Thyroid gland (tissue), 4 donors: ENCODE results near the gene RNF144A. TPM values are rescaled to one million over a fixed set of nuclear protein-coding genes. Genes with fewer than 3 reads are reported as not detected.
A peak's percentile ranks its signal among the peaks of the same experiment; 100 is the strongest.

ENCODE experiments used
- DNase-seq, 2 donors: peaks; one replicate each; pipeline ENCODE4 v3.0.0-alpha.2; 2019
- H3K27ac ChIP-seq, 3 donors: fragments of 200-600 bp; sonication (generic); 1 replicate in 2 of 3; 2 replicates in 1 of 3; pipeline ENCODE4 v1.5.1; 2016 to 2019; ENCODE audit warnings: mild to moderate bottlenecking in 1 of 3, moderate library complexity in 1 of 3
- H3K27me3 ChIP-seq: fragments of 200-600 bp; sonication (generic); one replicate; pipeline ENCODE4 v1.5.1; 2019
- H3K36me3 ChIP-seq, 2 donors: fragments of 200-600 bp; sonication (generic); one replicate each; pipeline ENCODE4 v1.5.1; 2016 to 2019
- H3K4me1 ChIP-seq, 2 donors: fragments of 200-600 bp; sonication (generic); one replicate each; pipeline ENCODE4 v1.5.1; 2017 to 2019
- H3K4me3 ChIP-seq, 3 donors: fragments of 200-600 bp; sonication (generic); replicated peaks in 1 of 3; 1 replicate in 2 of 3; 2 replicates in 1 of 3; pipeline ENCODE4 v1.5.1; 2016; ENCODE audit warnings: mild to moderate bottlenecking in 1 of 3
- H3K9me3 ChIP-seq: fragments of 200-600 bp; sonication (generic); one replicate; pipeline ENCODE4 v1.5.1; 2017
- CTCF ChIP-seq, 6 experiments: fragments of 200-600 bp in 3 of 6; fragments of 450-650 bp in 3 of 6; sonication (generic) in 3 of 6; IDR thresholded peaks; one replicate each; pipeline ENCODE4 v1.5.1; 2016 to 2019; ENCODE audit warnings: antibody characterized with exemption in 6 of 6, mild to moderate bottlenecking in 2 of 6, inconsistent platforms in 1 of 6, moderate library complexity in 1 of 6
- POLR2A ChIP-seq, 2 donors: fragments of 450-650 bp; IDR thresholded peaks; one replicate each; pipeline ENCODE4 v1.6.1; 2017; ENCODE audit warnings: antibody characterized with exemption in 2 of 2, mild to moderate bottlenecking in 2 of 2, moderate library complexity in 1 of 2
- WGBS, 2 donors: methylation state at CpG; one replicate each; pipeline ENCODE4 v1.1.5; 2017; 5-methylcytosine and 5-hydroxymethylcytosine counted together
- intact Hi-C: fragments of 100-400 bp; cut with DNase I; formaldehyde crosslinking; loops from one replicate; pipeline ENCODE4 v1.15.1; 2023
- total RNA-seq, 4 donors: library from RNA; depleted of rRNA; stranded (reverse); fragments of >200 nt; gene quantifications; one replicate each; pipeline ENCODE4 v1.2.3, GENCODE V29; 2016

RNF144A gene
- total RNA-seq, 4 donors from 2014 or later, result 8.0 to 12.2 (median 10.6) TPM

DNA sequence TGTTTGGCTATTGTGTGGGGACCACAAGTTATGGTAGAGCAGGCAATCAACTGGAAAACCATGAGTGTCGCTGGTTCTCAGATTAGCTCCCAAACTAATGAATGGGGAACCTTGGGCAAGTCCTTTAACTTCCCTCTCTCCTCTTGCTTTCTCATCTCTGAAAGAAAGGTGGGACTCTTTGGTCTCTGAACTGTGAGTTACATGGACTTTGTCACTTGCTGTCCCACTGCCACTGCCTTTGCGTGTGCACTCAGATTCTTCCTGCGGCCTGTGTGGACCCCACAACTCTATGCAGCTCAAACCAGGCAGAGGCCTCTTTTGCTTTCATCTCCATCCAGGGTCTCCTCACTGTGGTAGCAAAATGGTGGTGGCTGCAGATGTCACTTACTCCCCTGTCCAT is 86.7 kb downstream of the RNF144A start:
- no peak for DNase-seq
- no peaks in the 10 kb centered on the region for H3K36me3 ChIP-seq
- H3K4me1 ChIP-seq, result peaks cover 15 to 36% of the 10 kb centered on the region in 2 donors
- 97% methylated on average over 3 of the region's 3 CpGs for WGBS, 2 donors
- no peaks in the 10 kb centered on the region for H3K27me3 ChIP-seq
- no peaks in the 10 kb centered on the region for H3K9me3 ChIP-seq
- intact Hi-C loops, result no loop called here
- no peak overlapping the region for H3K4me3 ChIP-seq
- H3K27ac ChIP-seq, result no peak overlapping the region
- TF ChIP-seq POLR2A (IDR thresholded peaks at IDR 0.05) (no peak), CTCF (IDR thresholded peaks at IDR 0.05) (no peak)

- no peak overlapping the region for H3K27ac ChIP-seq
Measured at GRCh38 chr2:7004636-7005035, 87.4 kb downstream of the RNF144A start.

DNA sequence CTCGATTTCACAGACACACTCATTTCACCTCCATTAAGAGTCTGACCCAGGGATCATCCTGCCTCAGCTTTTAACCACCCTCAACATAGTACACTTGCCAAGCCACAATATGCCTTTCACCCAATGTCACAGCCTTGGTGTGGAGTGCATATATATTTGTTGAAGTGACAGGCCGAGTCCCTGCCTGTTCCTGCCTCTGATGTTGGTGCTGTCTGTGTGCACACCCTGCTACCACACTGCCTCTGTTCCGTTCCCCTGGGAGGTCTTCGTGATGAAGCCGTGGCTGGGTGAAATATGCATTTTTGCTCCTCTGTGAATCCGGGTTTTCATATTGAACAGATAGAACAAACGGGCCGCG is 90.3 kb downstream of the RNF144A start:
- intact Hi-C loops, result no loop called here
- DNase-seq, result no peak
- TF ChIP-seq POLR2A (IDR thresholded peaks at IDR 0.05) (no peak), CTCF (IDR thresholded peaks at IDR 0.05) (no peak)
- Histone ChIP-seq H3K27me3 (no peaks in the 10 kb centered on the region), H3K27ac (peak overlapping the region in 2 of 3 donors; percentile 52 to 59), H3K9me3 (no peaks in the 10 kb centered on the region), H3K4me1 (peaks cover 6 to 39% of the 10 kb centered on the region in 2 donors), H3K4me3 (no peak overlapping the region), H3K36me3 (no peaks in the 10 kb centered on the region)
- 74 to 84% methylated on average over 9 of the region's 9 CpGs for WGBS, 2 donors

More at GRCh38 chr2:7004636-7005035, 87.4 kb downstream of the RNF144A start:
- DNase-seq, result no peak
- no peaks in the 10 kb centered on the region for H3K9me3 ChIP-seq
- peaks cover 8 to 36% of the 10 kb centered on the region in 2 donors for H3K4me1 ChIP-seq
- no peaks in the 10 kb centered on the region for H3K27me3 ChIP-seq
- H3K36me3 ChIP-seq, result no peaks in the 10 kb centered on the region
- 66 to 67% methylated on average over 4 of the region's 4 CpGs for WGBS, 2 donors
- no peak for TF ChIP-seq CTCF (IDR thresholded peaks at IDR 0.05)
- TF ChIP-seq POLR2A (IDR thresholded peaks at IDR 0.05), result no peak
- H3K4me3 ChIP-seq, result no peak overlapping the region
- intact Hi-C loops, result no loop called here

DNA sequence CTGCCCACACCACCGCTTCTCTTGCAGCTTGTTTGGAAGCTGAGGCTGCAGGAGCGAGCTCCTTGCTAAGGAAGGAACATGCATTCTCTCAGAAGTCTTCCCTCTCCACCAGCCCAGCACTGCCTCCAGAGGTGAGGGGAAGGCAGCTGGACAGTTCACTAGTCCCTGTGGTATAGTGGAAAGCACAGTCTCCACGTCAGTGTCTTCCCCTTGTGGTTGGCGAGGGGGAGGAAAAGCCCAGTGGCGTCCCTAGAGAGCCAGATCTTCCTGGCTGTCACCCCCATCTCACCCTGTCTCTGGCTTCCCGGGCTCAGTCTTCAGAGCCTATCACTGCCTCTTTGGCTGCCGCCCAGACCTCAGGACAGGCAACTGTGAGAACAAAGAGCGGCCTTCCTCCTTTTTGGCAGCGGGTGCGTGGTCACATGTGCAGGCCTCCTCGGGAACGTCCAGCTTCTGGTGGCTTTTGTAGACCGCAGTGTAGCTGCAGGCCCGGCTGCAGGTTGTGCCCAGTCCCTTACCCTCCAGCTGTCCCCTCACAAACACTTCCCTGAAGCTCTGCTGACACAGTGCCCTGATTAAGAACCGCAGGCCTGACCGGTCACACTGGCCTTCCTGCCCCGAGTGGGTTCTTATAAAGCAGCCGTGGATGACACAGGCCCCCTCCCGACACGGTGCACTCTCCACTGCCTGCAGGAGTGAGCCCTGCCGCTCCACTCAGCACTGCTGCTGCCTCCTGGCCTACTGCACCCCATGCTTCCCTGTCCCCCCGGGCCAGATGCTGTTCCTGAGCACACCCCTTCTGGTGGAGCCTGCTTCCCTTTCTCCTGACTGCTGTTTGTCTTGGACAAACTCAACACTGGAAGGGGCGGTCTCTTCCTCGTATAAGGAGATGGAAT is 90.9 kb downstream of the RNF144A start:
- no peak for TF ChIP-seq POLR2A (IDR thresholded peaks at IDR 0.05)
- peak in 2 of 6 experiments; percentile 27 to 38 for TF ChIP-seq CTCF (IDR thresholded peaks at IDR 0.05)
- Histone ChIP-seq H3K4me1 (peaks cover 6 to 39% of the 10 kb centered on the region in 2 donors), H3K4me3 (no peak overlapping the region), H3K27me3 (no peaks in the 10 kb centered on the region), H3K36me3 (no peaks in the 10 kb centered on the region), H3K9me3 (no peaks in the 10 kb centered on the region), H3K27ac (peak overlapping the region; percentile 30 to 59 (median 52))
- peak; percentile 86 to 87 for DNase-seq
- WGBS, 2 donors, result 17 to 42% methylated on average over 10 to 23 of the region's 24 CpGs
- intact Hi-C loops, result no loop called here

GRCh38 chr2:7009207-7009911 is 92.1 kb downstream of the RNF144A start:
- TF ChIP-seq POLR2A (IDR thresholded peaks at IDR 0.05) (no peak), CTCF (IDR thresholded peaks at IDR 0.05) (no peak)
- no peak overlapping the region for H3K4me3 ChIP-seq
- 88 to 93% methylated on average over 11 of the region's 11 CpGs for WGBS, 2 donors
- no peak overlapping the region for H3K27ac ChIP-seq
- intact Hi-C loops, result no loop called here
- no peaks in the 10 kb centered on the region for H3K36me3 ChIP-seq
- H3K9me3 ChIP-seq, result no peaks in the 10 kb centered on the region
- H3K4me1 ChIP-seq, result peaks cover 6 to 39% of the 10 kb centered on the region in 2 donors
- DNase-seq, result no peak
- no peaks in the 10 kb centered on the region for H3K27me3 ChIP-seq
